RWPE2 (cell line): Measurements from ENCODE around the gene PMFBP1.
"Not testable (repeated sequence)": the region's sequence is repeated elsewhere in the genome, so short reads cannot be mapped to it uniquely, and the experiment has no call there.

ENCODE experiments used
- ATAC-seq: fragments of 200-7000 bp; cut with Tn5 transposase; 3 replicates; pipeline ENCODE4 v1.9.1; 2021; ENCODE audit warnings: low read depth
- DNase-seq: peaks from one replicate; pipeline ENCODE4 v3.0.0-alpha.2; 2020; ENCODE audit warnings: low spot score
- H3K27ac ChIP-seq: fragments of 450-650 bp; 2 replicates; pipeline ENCODE4 v1.5.1; 2017; ENCODE audit warnings: mild to moderate bottlenecking; ENCODE audit not compliant: poor library complexity, severe bottlenecking
- H3K27me3 ChIP-seq: fragments of 250-450 bp; sonication (Bioruptor Pico); 2 replicates; pipeline ENCODE4 v1.5.1; 2021; ENCODE audit warnings: mild to moderate bottlenecking, moderate library complexity; ENCODE audit not compliant: insufficient read depth, poor library complexity, severe bottlenecking
- H3K36me3 ChIP-seq: fragments of 250-450 bp; sonication (Bioruptor Pico); 2 replicates; pipeline ENCODE4 v1.5.1; 2020; ENCODE audit warnings: low read depth, mild to moderate bottlenecking, moderate library complexity
- H3K4me1 ChIP-seq: fragments of 250-450 bp; sonication (Bioruptor Pico); 2 replicates; pipeline ENCODE4 v1.5.1; 2021; ENCODE audit warnings: mild to moderate bottlenecking, moderate library complexity; ENCODE audit not compliant: insufficient read depth, poor library complexity, severe bottlenecking
- H3K4me3 ChIP-seq: fragments of 250-450 bp; sonication (Bioruptor Pico); 2 replicates; pipeline ENCODE4 v1.5.1; 2021; ENCODE audit warnings: mild to moderate bottlenecking, moderate library complexity; ENCODE audit not compliant: severe bottlenecking
- H3K9me3 ChIP-seq: fragments of 250-450 bp; sonication (Bioruptor Pico); 2 replicates; pipeline ENCODE4 v1.5.1; 2021; ENCODE audit warnings: mild to moderate bottlenecking, moderate library complexity; ENCODE audit not compliant: severe bottlenecking
- TF ChIP-seq, protein P1 (sequence below): fragments of 450-650 bp; IDR thresholded peaks from one replicate; pipeline ENCODE4 v1.5.1; 2017; ENCODE audit warnings: mild to moderate bottlenecking, moderate library complexity; ENCODE audit not compliant: poor library complexity, severe bottlenecking

Gene PMFBP1

DNA sequence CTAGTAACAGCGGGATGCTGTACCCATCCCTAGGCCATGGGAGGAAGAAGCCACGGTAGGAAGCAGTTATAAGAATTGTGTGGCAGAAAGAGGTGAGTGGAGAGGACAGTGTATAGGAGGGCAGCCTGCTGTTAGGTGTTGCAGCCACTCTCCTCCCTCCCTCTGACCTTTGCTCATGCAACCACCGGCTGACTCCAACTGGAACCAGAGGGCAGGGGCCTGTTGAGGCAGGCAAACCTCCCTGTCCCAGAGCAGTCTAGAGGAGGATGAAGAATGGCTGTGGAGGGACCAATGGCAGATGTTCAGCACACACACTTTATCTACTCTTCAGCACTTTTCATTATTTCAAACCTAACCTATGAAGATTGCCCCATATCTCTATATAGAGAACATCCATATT lies 80.7 kb downstream of the PMFBP1 start:
- no peaks in the 10 kb centered on the region for H3K27me3 ChIP-seq
- no peak overlapping the region for H3K4me3 ChIP-seq
- peaks cover 17% of the 10 kb centered on the region for H3K4me1 ChIP-seq
- no peaks in the 10 kb centered on the region for H3K9me3 ChIP-seq
- peaks cover 59% of the 10 kb centered on the region for H3K36me3 ChIP-seq
- TF ChIP-seq, protein P1, sequence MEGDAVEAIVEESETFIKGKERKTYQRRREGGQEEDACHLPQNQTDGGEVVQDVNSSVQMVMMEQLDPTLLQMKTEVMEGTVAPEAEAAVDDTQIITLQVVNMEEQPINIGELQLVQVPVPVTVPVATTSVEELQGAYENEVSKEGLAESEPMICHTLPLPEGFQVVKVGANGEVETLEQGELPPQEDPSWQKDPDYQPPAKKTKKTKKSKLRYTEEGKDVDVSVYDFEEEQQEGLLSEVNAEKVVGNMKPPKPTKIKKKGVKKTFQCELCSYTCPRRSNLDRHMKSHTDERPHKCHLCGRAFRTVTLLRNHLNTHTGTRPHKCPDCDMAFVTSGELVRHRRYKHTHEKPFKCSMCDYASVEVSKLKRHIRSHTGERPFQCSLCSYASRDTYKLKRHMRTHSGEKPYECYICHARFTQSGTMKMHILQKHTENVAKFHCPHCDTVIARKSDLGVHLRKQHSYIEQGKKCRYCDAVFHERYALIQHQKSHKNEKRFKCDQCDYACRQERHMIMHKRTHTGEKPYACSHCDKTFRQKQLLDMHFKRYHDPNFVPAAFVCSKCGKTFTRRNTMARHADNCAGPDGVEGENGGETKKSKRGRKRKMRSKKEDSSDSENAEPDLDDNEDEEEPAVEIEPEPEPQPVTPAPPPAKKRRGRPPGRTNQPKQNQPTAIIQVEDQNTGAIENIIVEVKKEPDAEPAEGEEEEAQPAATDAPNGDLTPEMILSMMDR: no peak
- H3K27ac ChIP-seq: no peak overlapping the region
- DNase-seq (no peak), ATAC-seq (no peak)

DNA sequence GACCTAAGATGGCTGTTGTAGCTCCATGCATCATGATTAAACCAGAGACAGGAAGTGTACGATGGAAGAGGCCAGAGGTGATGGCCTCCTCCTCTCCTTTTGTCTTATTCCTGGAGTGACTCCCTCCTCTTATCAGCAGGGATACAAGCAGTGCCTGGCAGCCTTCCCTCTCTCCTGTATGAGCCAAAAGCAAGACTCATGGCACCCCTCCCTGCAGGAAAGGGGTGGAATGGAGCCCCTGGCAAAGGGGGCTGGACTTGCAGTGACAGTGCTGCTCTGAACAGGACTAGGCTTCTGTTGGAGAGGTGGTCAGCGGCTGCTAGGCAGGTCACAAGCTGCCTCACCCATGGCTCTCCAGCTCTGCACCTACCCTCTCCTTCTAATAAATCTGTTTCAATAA lies 87.0 kb downstream of the PMFBP1 start:
- Histone ChIP-seq H3K36me3 (peaks cover 48% of the 10 kb centered on the region), H3K4me3 (no peak overlapping the region), H3K27ac (no peak overlapping the region), H3K9me3 (peaks cover 7% of the 10 kb centered on the region), H3K4me1 (no peaks in the 10 kb centered on the region), H3K27me3 (no peaks in the 10 kb centered on the region)
- no peak for ATAC-seq
- no peak for DNase-seq
- TF ChIP-seq, protein P1: no peak

DNA sequence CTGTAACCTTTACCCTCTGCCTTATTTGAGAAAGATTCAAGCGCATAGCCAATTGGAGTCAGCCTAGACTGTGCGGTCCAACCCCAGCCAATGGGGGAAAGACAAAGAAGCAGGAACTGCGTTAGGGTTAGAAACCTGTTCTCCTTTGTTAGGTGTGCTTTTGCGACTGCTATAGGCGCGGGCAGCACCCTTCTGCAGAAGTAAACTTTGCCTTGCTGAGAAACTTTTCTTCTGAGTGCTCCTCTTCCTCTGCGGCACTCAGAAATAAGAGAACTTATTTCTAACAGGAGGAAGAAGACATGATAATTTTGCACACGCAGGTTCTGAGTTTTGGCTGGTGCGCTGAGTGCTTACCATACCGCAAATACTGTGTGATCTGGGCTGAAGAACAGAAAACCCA lies 87.5 kb downstream of the PMFBP1 start:
- ATAC-seq (no peak), DNase-seq (no peak)
- Histone ChIP-seq H3K27me3 (no peaks in the 10 kb centered on the region), H3K27ac (no peak overlapping the region), H3K4me3 (no peak overlapping the region), H3K4me1 (no peaks in the 10 kb centered on the region), H3K36me3 (peaks cover 43% of the 10 kb centered on the region), H3K9me3 (peaks cover 7% of the 10 kb centered on the region)
- TF ChIP-seq, protein P1: no peak

DNA sequence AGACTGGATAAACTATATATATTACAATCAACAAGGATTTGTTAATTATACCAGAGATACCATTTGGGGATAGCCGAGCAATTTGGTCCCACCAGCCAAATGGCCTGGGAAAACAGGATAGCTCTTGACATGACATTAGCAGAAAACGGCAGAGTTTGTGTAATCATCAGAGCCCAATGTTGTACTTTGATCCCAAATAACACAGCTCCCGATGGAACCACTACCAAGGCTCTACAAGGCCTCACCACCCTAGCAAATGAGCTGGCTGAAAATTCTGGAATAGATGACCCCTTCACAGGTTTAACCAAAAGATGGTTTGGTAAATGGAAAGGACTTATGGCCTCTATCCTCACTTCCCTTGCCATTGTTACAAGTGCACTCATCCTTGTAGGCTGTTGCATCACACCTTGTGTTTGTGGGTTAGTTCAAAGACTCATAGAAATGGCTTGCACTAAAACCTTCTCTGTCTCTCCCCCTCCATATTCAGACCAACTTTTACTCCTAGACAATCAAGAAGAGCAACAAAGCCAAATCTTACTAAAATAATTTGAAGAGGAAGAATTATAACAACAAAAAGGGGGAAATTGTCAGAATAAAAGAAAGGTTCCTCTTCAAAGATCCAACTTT lies 88.1 kb downstream of the PMFBP1 start:
- Histone ChIP-seq H3K36me3 (peaks cover 37% of the 10 kb centered on the region), H3K9me3 (peaks cover 7% of the 10 kb centered on the region), H3K27ac (no peak overlapping the region), H3K4me1 (no peaks in the 10 kb centered on the region), H3K4me3 (no peak overlapping the region), H3K27me3 (no peaks in the 10 kb centered on the region)
- TF ChIP-seq, protein P1: no peak
- DNase-seq: no peak
- no peak for ATAC-seq

DNA sequence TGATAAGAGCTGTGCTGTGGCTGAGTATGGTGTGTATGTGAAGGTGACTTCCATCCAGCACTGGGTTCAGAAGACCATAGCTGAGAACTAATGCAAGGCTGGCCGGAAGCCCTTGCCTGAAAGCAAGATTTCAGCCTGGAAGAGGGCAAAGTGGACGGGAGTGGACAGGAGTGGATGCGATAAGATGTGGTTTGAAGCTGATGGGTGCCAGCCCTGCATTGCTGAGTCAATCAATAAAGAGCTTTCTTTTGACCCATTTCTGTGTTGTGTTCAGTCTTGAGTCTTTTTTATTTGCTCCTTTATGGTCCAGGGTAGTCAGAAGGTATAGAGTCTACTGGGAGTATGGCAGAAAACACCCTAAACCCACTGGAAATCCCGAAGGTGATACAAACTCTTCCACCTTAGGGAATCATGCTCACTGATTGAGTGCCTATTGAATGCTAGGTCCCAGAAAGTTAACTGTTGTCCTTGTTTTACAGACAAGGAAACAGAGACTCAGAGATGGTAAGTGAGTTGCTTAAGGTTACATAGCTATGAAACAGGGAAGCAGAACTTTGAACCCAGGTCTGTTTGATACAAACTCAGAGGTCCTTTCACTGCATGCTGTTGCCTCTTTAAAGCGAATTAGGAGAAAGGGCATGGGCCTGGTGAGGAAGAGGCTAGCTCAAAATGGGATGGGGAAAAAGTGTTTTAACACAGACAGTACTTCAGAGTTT lies 94.8 kb downstream of the PMFBP1 start:
- not testable (repeated sequence) for H3K4me3 ChIP-seq

DNA sequence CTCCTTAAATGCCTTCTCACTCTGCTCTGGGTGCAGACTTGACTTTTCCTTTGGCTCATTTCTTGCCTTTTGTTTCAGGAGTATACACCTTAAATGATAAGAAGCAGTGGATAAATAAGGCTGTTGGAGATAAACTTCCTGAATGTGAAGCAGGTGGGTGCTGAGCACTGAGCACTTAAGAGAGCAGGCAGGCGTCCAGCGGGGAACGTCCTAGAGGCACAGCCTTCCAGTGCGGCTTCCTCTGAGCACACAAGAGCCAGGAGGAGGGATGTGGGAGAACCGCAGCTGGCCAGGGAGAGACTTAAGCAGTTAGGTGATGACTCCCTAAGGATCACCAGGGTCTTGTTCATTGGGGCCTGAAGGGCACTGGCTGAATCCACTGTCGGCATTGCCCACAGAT lies 96.9 kb downstream of the PMFBP1 start:
- not testable (repeated sequence) for ATAC-seq, H3K4me1 ChIP-seq, H3K36me3 ChIP-seq, H3K27me3 ChIP-seq, H3K4me3 ChIP-seq, DNase-seq, H3K27ac ChIP-seq, H3K9me3 ChIP-seq

More for the DNA sequence above, 94.8 kb downstream of the PMFBP1 start:
- H3K36me3 ChIP-seq, ATAC-seq, DNase-seq, H3K9me3 ChIP-seq, H3K4me1 ChIP-seq, H3K27ac ChIP-seq, H3K27me3 ChIP-seq: not testable (repeated sequence)
